HEK293T (cell line): ENCODE data around the gene PIGZ.

Experiments
- CTCF ChIA-PET: fragments of 350-600 bp; formaldehyde crosslinking; extraction: SDS; loops from one replicate; lab custom pipeline; 2021; ENCODE audit warnings: antibody characterized with exemption, inconsistent platforms; lab: Yijun Ruan, JAX
- POLR2A ChIA-PET: fragments of 350-600 bp; formaldehyde crosslinking; extraction: SDS; loops from one replicate; lab custom pipeline; 2020; ENCODE audit warnings: antibody characterized with exemption, inconsistent platforms; lab: Yijun Ruan, JAX
- DNase-seq: peaks from one replicate; pipeline ENCODE4 v3.0.0; 2012; ENCODE audit warnings: mixed read lengths; ENCODE audit errors: extremely low spot score
- ARNT ChIP-seq: fragments of 450-650 bp; IDR thresholded peaks from 2 replicates; pipeline ENCODE4 v1.6.1; 2017; ENCODE audit warnings: mild to moderate bottlenecking
- BHLHE40 ChIP-seq: fragments of 450-650 bp; IDR thresholded peaks from 2 replicates; pipeline ENCODE4 v1.6.1; 2016; ENCODE audit warnings: mild to moderate bottlenecking, moderate library complexity, borderline replicate concordance
- CTBP1 ChIP-seq: fragments of 450-650 bp; IDR thresholded peaks from 2 replicates; pipeline ENCODE4 v1.6.1; 2016; ENCODE audit warnings: borderline replicate concordance
- ELF4 ChIP-seq: fragments of 450-650 bp; IDR thresholded peaks from 2 replicates; pipeline ENCODE4 v1.6.1; 2017; ENCODE audit warnings: antibody characterized with exemption
- FOXA1 ChIP-seq: fragments of 450-650 bp; IDR thresholded peaks from 2 replicates; pipeline ENCODE4 v1.6.1; 2016; ENCODE audit warnings: mild to moderate bottlenecking
- FOXK2 ChIP-seq: fragments of 450-650 bp; IDR thresholded peaks from 2 replicates; pipeline ENCODE4 v1.6.1; 2016; ENCODE audit warnings: mild to moderate bottlenecking
- FOXM1 ChIP-seq: fragments of 450-650 bp; IDR thresholded peaks from 2 replicates; pipeline ENCODE4 v1.6.1; 2017; ENCODE audit warnings: mild to moderate bottlenecking, borderline replicate concordance
- HDGF ChIP-seq: fragments of 450-650 bp; IDR thresholded peaks from 2 replicates; pipeline ENCODE4 v1.6.1; 2017; ENCODE audit warnings: antibody characterized with exemption, borderline replicate concordance
- L3MBTL2 ChIP-seq: fragments of 450-650 bp; conservative IDR thresholded peaks from 2 replicates; pipeline ENCODE4 v1.6.1; 2016; ENCODE audit warnings: mild to moderate bottlenecking
- LEF1 ChIP-seq: fragments of 450-650 bp; IDR thresholded peaks from 2 replicates; pipeline ENCODE4 v1.6.1; 2017; ENCODE audit warnings: mild to moderate bottlenecking, borderline replicate concordance
- NFRKB ChIP-seq: fragments of 450-650 bp; IDR thresholded peaks from 2 replicates; pipeline ENCODE4 v1.6.1; 2016; ENCODE audit warnings: mild to moderate bottlenecking, moderate library complexity
- PKNOX1 ChIP-seq: fragments of 450-650 bp; IDR thresholded peaks from 2 replicates; pipeline ENCODE4 v1.6.1; 2016
- SP1 ChIP-seq: fragments of 450-650 bp; IDR thresholded peaks from 2 replicates; pipeline ENCODE4 v1.6.1; 2017
- SUZ12 ChIP-seq: fragments of 450-650 bp; IDR thresholded peaks from 2 replicates; pipeline ENCODE4 v1.6.1; 2016; ENCODE audit warnings: mild to moderate bottlenecking
- TARDBP ChIP-seq: fragments of 450-650 bp; IDR thresholded peaks from 2 replicates; pipeline ENCODE4 v1.6.1; 2016
- ZNF384 ChIP-seq: fragments of 450-650 bp; IDR thresholded peaks from 2 replicates; pipeline ENCODE4 v1.6.1; 2016

The PIGZ gene

GRCh38 chr3:196976941-196977340 is 8.3 kb upstream of the PIGZ start:
- no peak for TF ChIP-seq PKNOX1
- no peak for TF ChIP-seq SP1
- TF ChIP-seq ZNF384 = no peak
- no peak for TF ChIP-seq L3MBTL2
- no peak for TF ChIP-seq BHLHE40
- no peak for TF ChIP-seq LEF1
- no peak for TF ChIP-seq FOXK2
- no peak for TF ChIP-seq SUZ12
- no peak for TF ChIP-seq NFRKB
- TF ChIP-seq HDGF = no peak
- TF ChIP-seq FOXA1 = no peak
- TF ChIP-seq ARNT = no peak
- no peak for TF ChIP-seq FOXM1
- no peak for TF ChIP-seq CTBP1
- no peak for TF ChIP-seq TARDBP
- no peak for TF ChIP-seq ELF4
- DNase-seq = no peak
- ChIA-PET POLR2A (no interaction called here), CTCF (no interaction called here)

GRCh38 chr3:196975349-196975748 is 6.7 kb upstream of the PIGZ start:
- ChIA-PET CTCF (no interaction called here), POLR2A (no interaction called here)
- no peak for TF ChIP-seq ARNT
- no peak for TF ChIP-seq SP1
- no peak for TF ChIP-seq TARDBP
- TF ChIP-seq PKNOX1 = no peak
- no peak for TF ChIP-seq SUZ12
- no peak for TF ChIP-seq ZNF384
- no peak for TF ChIP-seq CTBP1
- no peak for TF ChIP-seq FOXA1
- TF ChIP-seq BHLHE40 = no peak
- no peak for TF ChIP-seq L3MBTL2
- TF ChIP-seq NFRKB = no peak
- no peak for TF ChIP-seq FOXK2
- TF ChIP-seq HDGF = no peak
- TF ChIP-seq ELF4 = no peak
- no peak for TF ChIP-seq LEF1
- DNase-seq = no peak

- POLR2A ChIA-PET = no interaction called here
- no peak for TF ChIP-seq ELF4
- TF ChIP-seq LEF1 = no peak
- TF ChIP-seq FOXK2 = no peak
- CTCF ChIA-PET = no interaction called here
- DNase-seq = no peak
These were observed 6.0 kb upstream of the PIGZ start for GRCh38 chr3:196974661-196975060.

GRCh38 chr3:196971094-196971698 is 2.6 kb upstream of the PIGZ start:
- ChIA-PET CTCF (no interaction called here), POLR2A (no interaction called here)
- no peak for DNase-seq
- TF ChIP-seq LEF1 (no peak), ZNF384 (no peak), SP1 (no peak), FOXM1 (no peak), L3MBTL2 (no peak), ELF4 (no peak), ARNT (no peak), HDGF (no peak), TARDBP (no peak), BHLHE40 (no peak), FOXA1 (no peak), SUZ12 (no peak), FOXK2 (no peak), PKNOX1 (no peak), NFRKB (no peak), CTBP1 (no peak)

- TF ChIP-seq SP1 = no peak
- ChIA-PET POLR2A (no interaction called here), CTCF (no interaction called here)
- no peak for DNase-seq
These were observed 2.0 kb upstream of the PIGZ start for GRCh38 chr3:196970547-196971093.

- POLR2A ChIA-PET = no interaction called here
These were observed 1.3 kb upstream of the PIGZ start for GRCh38 chr3:196969660-196970546.

More at GRCh38 chr3:196969660-196970546, 1.3 kb upstream of the PIGZ start:
- CTCF ChIA-PET = no interaction called here
- TF ChIP-seq ELF4 (no peak), NFRKB (no peak), L3MBTL2 (0 out of 2 replicates have a peak, but pooled peaks have one; percentile 27), ARNT (0 out of 2 replicates have a peak, but pooled peaks have one; percentile 14)
- peak; percentile 81 for DNase-seq
